ENCODE measurements around the gene ACSS2. TPM values are rescaled to one million over a fixed set of nuclear protein-coding genes. Genes with fewer than 3 reads are reported as not detected.

ACSS2 gene
- total and polyA plus RNA-seq, 10 of the 15 experiments (the other 5 are each of a cell fraction or from before 2014, with no cell fraction given) = 2.8 to 37.2 (median 24.2) TPM

DNA sequence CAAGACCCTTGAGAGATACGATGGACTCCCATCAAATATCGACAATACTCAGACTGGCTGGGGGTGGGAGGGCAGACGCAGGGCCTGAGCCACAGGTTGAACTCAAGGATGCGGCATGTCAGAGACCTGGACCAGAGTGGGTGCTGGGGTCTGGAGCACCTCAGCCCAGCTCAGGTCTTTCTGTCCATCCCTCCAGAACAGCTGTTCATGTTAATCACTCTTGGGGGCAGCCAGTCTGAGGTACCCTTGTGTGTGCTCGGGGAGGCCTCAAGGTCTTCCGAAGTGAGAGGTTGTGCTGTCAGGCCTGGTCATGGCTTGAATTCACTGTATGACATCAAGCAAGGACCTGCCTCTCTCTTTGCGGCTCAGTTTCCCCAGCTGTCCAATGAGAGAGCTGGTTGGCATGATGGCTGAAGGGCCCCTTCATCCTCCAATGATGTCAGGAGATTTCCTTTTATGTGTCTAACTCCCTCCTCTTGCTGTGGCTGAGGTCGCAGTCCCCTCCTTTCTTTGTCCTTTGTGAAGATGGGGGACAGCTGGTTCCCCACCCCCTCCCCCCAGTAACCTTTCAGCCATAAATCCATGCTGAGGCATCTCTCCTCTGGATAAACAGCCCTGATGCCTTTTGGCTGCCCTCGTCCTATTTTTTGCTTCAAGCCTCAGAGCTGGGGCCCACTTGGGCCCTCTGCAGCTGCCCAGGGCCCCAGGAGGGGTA lies 94.6 kb downstream of the ACSS2 start:
- Histone ChIP-seq H3K4me1 (ENCODE audit: control insufficient read depth, insufficient read depth, low read length) (no peaks in the 10 kb centered on the region), H4K20me1 (ENCODE audit: control insufficient read depth, insufficient read depth) (no peaks in the 10 kb centered on the region), H3K4me2 (ENCODE audit: control insufficient read depth, insufficient read depth) (no peak overlapping the region), H3K4me3 (no peak overlapping the region), H3K36me3 (ENCODE audit: control insufficient read depth in 2 of 2, insufficient read depth in 2 of 2, low read length in 1 of 2) (no peaks in the 10 kb centered on the region), H3K9me3 (replicated peaks; ENCODE audit: control insufficient read depth, insufficient read depth, low read length) (no peaks in the 10 kb centered on the region), H3K79me2 (ENCODE audit: control insufficient read depth, insufficient read depth, low read length) (no peaks in the 10 kb centered on the region), H2AFZ (ENCODE audit: control insufficient read depth, low read depth, low read length) (no peak overlapping the region), H3K27me3 (replicated peaks in 1 of 2; ENCODE audit: control insufficient read depth in 2 of 2, insufficient read depth in 2 of 2, low read length in 1 of 2) (no peaks in the 10 kb centered on the region), H3K27ac (ENCODE audit: control insufficient read depth, insufficient read depth) (no peak overlapping the region), H3K9ac (ENCODE audit: control insufficient read depth, insufficient read depth, low read length) (no peak overlapping the region)
- ChIA-PET CTCF (no interaction called here), POLR2A (no interaction called here), SMC1A (ENCODE audit: uncharacterized antibody, unreplicated experiment) (no interaction called here), RAD21 (ENCODE audit: unreplicated experiment) (no interaction called here)
- intact Hi-C loops (cut with micrococcal nuclease; ENCODE audit: unreplicated experiment) = no loop called here
- DNase-seq (ENCODE audit: low read depth, low spot score) (no peak), ATAC-seq (no peak), FAIRE-seq (no peak)
- WGBS (ENCODE audit: insufficient coverage, insufficient replicate concordance, low lambda C conversion rate, missing lambda C conversion rate) = 50% methylated on average over 9 of the region's 9 CpGs
- in situ Hi-C loops (cut with MboI) = no loop called here
- no peak for TF ChIP-seq EP300 (IDR thresholded peaks at IDR 0.05; ENCODE audit: borderline replicate concordance in 1 of 2, control insufficient read depth in 1 of 2, low read depth in 2 of 2, low read length in 2 of 2)
- TF ChIP-seq SMC3 (IDR thresholded peaks at IDR 0.05; ENCODE audit: borderline replicate concordance, low read length) = no peak
- no peak for TF ChIP-seq TAF1 (IDR thresholded peaks at IDR 0.05; ENCODE audit: borderline replicate concordance, low read depth, low read length)
- TF ChIP-seq, protein P1, sequence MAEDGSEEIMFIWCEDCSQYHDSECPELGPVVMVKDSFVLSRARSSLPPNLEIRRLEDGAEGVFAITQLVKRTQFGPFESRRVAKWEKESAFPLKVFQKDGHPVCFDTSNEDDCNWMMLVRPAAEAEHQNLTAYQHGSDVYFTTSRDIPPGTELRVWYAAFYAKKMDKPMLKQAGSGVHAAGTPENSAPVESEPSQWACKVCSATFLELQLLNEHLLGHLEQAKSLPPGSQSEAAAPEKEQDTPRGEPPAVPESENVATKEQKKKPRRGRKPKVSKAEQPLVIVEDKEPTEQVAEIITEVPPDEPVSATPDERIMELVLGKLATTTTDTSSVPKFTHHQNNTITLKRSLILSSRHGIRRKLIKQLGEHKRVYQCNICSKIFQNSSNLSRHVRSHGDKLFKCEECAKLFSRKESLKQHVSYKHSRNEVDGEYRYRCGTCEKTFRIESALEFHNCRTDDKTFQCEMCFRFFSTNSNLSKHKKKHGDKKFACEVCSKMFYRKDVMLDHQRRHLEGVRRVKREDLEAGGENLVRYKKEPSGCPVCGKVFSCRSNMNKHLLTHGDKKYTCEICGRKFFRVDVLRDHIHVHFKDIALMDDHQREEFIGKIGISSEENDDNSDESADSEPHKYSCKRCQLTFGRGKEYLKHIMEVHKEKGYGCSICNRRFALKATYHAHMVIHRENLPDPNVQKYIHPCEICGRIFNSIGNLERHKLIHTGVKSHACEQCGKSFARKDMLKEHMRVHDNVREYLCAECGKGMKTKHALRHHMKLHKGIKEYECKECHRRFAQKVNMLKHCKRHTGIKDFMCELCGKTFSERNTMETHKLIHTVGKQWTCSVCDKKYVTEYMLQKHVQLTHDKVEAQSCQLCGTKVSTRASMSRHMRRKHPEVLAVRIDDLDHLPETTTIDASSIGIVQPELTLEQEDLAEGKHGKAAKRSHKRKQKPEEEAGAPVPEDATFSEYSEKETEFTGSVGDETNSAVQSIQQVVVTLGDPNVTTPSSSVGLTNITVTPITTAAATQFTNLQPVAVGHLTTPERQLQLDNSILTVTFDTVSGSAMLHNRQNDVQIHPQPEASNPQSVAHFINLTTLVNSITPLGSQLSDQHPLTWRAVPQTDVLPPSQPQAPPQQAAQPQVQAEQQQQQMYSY (CRISPR knock-in tag; IDR thresholded peaks at IDR 0.05) = no peak
- TF ChIP-seq CREM (IDR thresholded peaks at IDR 0.05; ENCODE audit: low read depth) = no peak
- TF ChIP-seq, protein P2, sequence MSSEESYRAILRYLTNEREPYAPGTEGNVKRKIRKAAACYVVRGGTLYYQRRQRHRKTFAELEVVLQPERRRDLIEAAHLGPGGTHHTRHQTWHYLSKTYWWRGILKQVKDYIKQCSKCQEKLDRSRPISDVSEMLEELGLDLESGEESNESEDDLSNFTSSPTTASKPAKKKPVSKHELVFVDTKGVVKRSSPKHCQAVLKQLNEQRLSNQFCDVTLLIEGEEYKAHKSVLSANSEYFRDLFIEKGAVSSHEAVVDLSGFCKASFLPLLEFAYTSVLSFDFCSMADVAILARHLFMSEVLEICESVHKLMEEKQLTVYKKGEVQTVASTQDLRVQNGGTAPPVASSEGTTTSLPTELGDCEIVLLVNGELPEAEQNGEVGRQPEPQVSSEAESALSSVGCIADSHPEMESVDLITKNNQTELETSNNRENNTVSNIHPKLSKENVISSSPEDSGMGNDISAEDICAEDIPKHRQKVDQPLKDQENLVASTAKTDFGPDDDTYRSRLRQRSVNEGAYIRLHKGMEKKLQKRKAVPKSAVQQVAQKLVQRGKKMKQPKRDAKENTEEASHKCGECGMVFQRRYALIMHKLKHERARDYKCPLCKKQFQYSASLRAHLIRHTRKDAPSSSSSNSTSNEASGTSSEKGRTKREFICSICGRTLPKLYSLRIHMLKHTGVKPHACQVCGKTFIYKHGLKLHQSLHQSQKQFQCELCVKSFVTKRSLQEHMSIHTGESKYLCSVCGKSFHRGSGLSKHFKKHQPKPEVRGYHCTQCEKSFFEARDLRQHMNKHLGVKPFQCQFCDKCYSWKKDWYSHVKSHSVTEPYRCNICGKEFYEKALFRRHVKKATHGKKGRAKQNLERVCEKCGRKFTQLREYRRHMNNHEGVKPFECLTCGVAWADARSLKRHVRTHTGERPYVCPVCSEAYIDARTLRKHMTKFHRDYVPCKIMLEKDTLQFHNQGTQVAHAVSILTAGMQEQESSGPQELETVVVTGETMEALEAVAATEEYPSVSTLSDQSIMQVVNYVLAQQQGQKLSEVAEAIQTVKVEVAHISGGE (CRISPR knock-in tag; IDR thresholded peaks at IDR 0.05) = no peak
- no peak for TF ChIP-seq YY1 (IDR thresholded peaks at IDR 0.05; ENCODE audit: low read depth, low read length)
- TF ChIP-seq, protein P3, sequence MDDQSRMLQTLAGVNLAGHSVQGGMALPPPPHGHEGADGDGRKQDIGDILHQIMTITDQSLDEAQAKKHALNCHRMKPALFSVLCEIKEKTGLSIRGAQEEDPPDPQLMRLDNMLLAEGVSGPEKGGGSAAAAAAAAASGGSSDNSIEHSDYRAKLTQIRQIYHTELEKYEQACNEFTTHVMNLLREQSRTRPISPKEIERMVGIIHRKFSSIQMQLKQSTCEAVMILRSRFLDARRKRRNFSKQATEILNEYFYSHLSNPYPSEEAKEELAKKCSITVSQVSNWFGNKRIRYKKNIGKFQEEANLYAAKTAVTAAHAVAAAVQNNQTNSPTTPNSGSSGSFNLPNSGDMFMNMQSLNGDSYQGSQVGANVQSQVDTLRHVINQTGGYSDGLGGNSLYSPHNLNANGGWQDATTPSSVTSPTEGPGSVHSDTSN (IDR thresholded peaks at IDR 0.05; ENCODE audit: insufficient replicate concordance, low read depth, low read length) = no peak
- no peak for TF ChIP-seq HCFC1 (IDR thresholded peaks at IDR 0.05; ENCODE audit: low read length)
- TF ChIP-seq TCF3 (IDR thresholded peaks at IDR 0.05; ENCODE audit: borderline replicate concordance, insufficient read depth, low read depth, low read length) = no peak
- no peak for TF ChIP-seq RUNX3 (IDR thresholded peaks at IDR 0.05; ENCODE audit: low read length)
- TF ChIP-seq BRCA1 (IDR thresholded peaks at IDR 0.05; ENCODE audit: low read depth, low read length) = no peak
- no peak for TF ChIP-seq ATF7 (IDR thresholded peaks at IDR 0.05; ENCODE audit: low read depth)
- TF ChIP-seq MTA3 (IDR thresholded peaks at IDR 0.05; ENCODE audit: borderline replicate concordance, low read length) = no peak
- no peak for TF ChIP-seq NFIC (IDR thresholded peaks at IDR 0.05; ENCODE audit: low read depth, low read length)
- BruUV-seq (replicated peaks) = no TSS peak

Measured in GM12878 (cell line).